Measurements from ENCODE around the gene PRKCE. TPM values are rescaled to one million over a fixed set of nuclear protein-coding genes. Genes with fewer than 3 reads are reported as not detected.

The PRKCE gene
- total and polyA plus RNA-seq, 3 experiments from 2014 or later: 3.1 to 9.6 (median 7.9) TPM

DNA sequence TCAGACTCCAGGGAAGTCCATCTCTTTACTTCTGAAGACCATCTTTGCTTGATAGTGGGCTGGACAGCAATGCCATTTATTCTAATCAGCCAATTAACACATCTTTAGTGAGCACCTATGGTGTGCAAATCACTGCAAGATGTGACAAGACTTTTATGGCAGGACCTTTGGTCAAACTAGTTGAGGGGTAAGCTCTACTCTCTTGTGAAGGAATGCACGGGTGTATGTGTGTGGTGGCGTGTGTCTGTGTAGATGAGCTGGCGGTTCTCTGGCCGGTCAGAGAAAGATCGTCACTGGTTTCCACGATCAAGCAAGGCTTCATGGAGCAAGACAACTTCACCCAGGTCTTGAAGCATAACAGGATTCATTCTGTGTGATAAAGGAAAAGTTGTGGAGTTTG lies 364.6 kb downstream of the PRKCE start:
- DNase-seq: no peak
- H3K4me3 ChIP-seq (ENCODE audit: low read length): no peak overlapping the region
- no peaks in the 10 kb centered on the region for H3K36me3 ChIP-seq (ENCODE audit: insufficient read depth, low read length)
- no peaks in the 10 kb centered on the region for H3K27me3 ChIP-seq (ENCODE audit: insufficient read depth, low read length, poor library complexity, severe bottlenecking)
- H3K27ac Mint-ChIP-seq: no peak overlapping the region
- no peak overlapping the region for H3K4me3 Mint-ChIP-seq
- H3K9me3 ChIP-seq (ENCODE audit: low read length): no peaks in the 10 kb centered on the region
- POLR2A ChIA-PET: no interaction called here
- H3K36me3 Mint-ChIP-seq: peaks cover 14 to 36% (median 17%) of the 10 kb centered on the region in 3 donors
- H3K27ac ChIP-seq (ENCODE audit: low read depth, low read length): no peak overlapping the region
- H3K9me3 Mint-ChIP-seq: no peaks in the 10 kb centered on the region
- no peaks in the 10 kb centered on the region for H3K4me1 Mint-ChIP-seq
- CTCF ChIA-PET: interaction anchor here (1.3 kb wide), 1 partner anchor 47 kb away, joined by 3 read pairs; no protein-coding TSS in a partner anchor
- H3K27me3 Mint-ChIP-seq: no peaks in the 10 kb centered on the region
- no peaks in the 10 kb centered on the region for H3K4me1 ChIP-seq (ENCODE audit: insufficient read depth, low read length)

GRCh38 chr2:46018773-46019591 lies 367.5 kb downstream of the PRKCE start:
- no peaks in the 10 kb centered on the region for H3K27me3 Mint-ChIP-seq
- H3K4me1 ChIP-seq (ENCODE audit: insufficient read depth, low read length): no peaks in the 10 kb centered on the region
- no peaks in the 10 kb centered on the region for H3K36me3 ChIP-seq (ENCODE audit: insufficient read depth, low read length)
- H3K4me3 Mint-ChIP-seq: peak overlapping the region in 1 of 7 donors; percentile 45
- no peaks in the 10 kb centered on the region for H3K9me3 ChIP-seq (ENCODE audit: low read length)
- no peak for DNase-seq
- no peak overlapping the region for H3K4me3 ChIP-seq (ENCODE audit: low read length)
- H3K36me3 Mint-ChIP-seq: peaks cover 10 to 17% (median 10%) of the 10 kb centered on the region in 3 donors
- no peaks in the 10 kb centered on the region for H3K4me1 Mint-ChIP-seq
- CTCF ChIA-PET: no interaction called here
- no peaks in the 10 kb centered on the region for H3K27me3 ChIP-seq (ENCODE audit: insufficient read depth, low read length, poor library complexity, severe bottlenecking)
- no peaks in the 10 kb centered on the region for H3K9me3 Mint-ChIP-seq
- POLR2A ChIA-PET: no interaction called here
- H3K27ac ChIP-seq (ENCODE audit: low read depth, low read length): no peak overlapping the region
- no peak overlapping the region for H3K27ac Mint-ChIP-seq

DNA sequence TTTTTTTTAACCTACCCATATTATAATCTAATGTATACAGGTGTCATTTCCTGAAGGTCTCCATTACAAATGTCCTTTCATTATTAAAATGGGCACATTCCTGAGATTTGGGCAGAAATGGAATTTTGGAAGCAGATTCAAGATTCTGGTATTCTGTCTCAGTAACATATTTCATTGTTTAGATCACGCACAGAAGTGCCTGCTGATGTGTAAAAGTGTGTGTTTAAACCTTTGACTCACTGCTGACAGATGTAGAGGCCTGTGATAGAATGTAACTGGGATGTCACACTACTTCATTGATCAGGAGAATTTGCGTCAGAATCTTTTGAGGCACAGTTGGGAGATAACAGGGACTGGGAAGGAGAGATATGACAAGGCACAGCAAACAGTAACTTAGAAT lies 368.9 kb downstream of the PRKCE start:
- ChIA-PET CTCF (no interaction called here), POLR2A (no interaction called here)
- H3K4me3 Mint-ChIP-seq: no peak overlapping the region
- H3K36me3 ChIP-seq (ENCODE audit: insufficient read depth, low read length): no peaks in the 10 kb centered on the region
- no peak overlapping the region for H3K27ac Mint-ChIP-seq
- no peak overlapping the region for H3K27ac ChIP-seq (ENCODE audit: low read depth, low read length)
- H3K9me3 ChIP-seq (ENCODE audit: low read length): no peaks in the 10 kb centered on the region
- peaks cover 10 to 17% (median 13%) of the 10 kb centered on the region in 3 donors for H3K36me3 Mint-ChIP-seq
- no peak overlapping the region for H3K4me3 ChIP-seq (ENCODE audit: low read length)
- H3K27me3 ChIP-seq (ENCODE audit: insufficient read depth, low read length, poor library complexity, severe bottlenecking): no peaks in the 10 kb centered on the region
- H3K27me3 Mint-ChIP-seq: no peaks in the 10 kb centered on the region
- no peaks in the 10 kb centered on the region for H3K9me3 Mint-ChIP-seq
- no peaks in the 10 kb centered on the region for H3K4me1 ChIP-seq (ENCODE audit: insufficient read depth, low read length)
- DNase-seq: no peak
- no peaks in the 10 kb centered on the region for H3K4me1 Mint-ChIP-seq

DNA sequence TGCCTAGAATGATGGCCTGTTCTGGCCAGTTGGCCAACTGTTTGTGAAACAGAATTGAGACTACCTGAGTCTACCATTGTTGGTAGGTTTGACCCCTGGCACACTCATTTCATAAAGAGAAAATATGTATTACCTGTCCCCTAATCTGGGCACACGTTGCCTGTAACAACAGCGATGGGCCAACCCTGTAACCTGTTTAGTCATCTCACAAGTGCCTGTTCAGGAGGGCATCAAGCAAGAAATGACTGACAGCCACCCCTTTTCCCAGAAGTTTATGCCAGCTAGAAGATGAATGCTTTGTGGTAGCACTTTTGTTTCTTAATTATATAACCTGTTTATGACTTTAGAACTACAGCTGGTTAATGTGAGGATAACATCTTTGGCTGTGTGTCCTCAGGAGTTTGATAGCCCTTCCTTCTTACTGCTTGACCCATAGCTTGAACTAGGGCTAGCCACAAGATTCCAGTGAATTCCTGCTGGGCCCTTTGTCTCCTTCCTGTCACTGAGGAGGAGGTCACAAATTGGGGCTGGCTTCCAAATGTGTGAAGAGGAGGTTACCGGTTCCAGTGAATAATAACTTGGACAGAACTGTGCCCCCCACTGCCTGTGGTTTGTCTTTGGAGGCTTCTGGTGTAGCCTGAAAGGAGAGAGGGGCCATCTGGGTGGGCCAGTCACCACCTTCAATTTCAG lies 371.8 kb downstream of the PRKCE start:
- H3K4me3 Mint-ChIP-seq: no peak overlapping the region
- ChIA-PET CTCF (no interaction called here), POLR2A (no interaction called here)
- H3K27me3 Mint-ChIP-seq: no peaks in the 10 kb centered on the region
- no peak for DNase-seq
- no peak overlapping the region for H3K27ac ChIP-seq (ENCODE audit: low read depth, low read length)
- H3K9me3 ChIP-seq (ENCODE audit: low read length): no peaks in the 10 kb centered on the region
- H3K4me1 Mint-ChIP-seq: no peaks in the 10 kb centered on the region
- H3K27ac Mint-ChIP-seq: no peak overlapping the region
- no peaks in the 10 kb centered on the region for H3K4me1 ChIP-seq (ENCODE audit: insufficient read depth, low read length)
- H3K27me3 ChIP-seq (ENCODE audit: insufficient read depth, low read length, poor library complexity, severe bottlenecking): no peaks in the 10 kb centered on the region
- no peaks in the 10 kb centered on the region for H3K36me3 ChIP-seq (ENCODE audit: insufficient read depth, low read length)
- no peak overlapping the region for H3K4me3 ChIP-seq (ENCODE audit: low read length)
- H3K9me3 Mint-ChIP-seq: no peaks in the 10 kb centered on the region
- H3K36me3 Mint-ChIP-seq: peaks cover 5 to 6% (median 6%) of the 10 kb centered on the region in 3 donors

DNA sequence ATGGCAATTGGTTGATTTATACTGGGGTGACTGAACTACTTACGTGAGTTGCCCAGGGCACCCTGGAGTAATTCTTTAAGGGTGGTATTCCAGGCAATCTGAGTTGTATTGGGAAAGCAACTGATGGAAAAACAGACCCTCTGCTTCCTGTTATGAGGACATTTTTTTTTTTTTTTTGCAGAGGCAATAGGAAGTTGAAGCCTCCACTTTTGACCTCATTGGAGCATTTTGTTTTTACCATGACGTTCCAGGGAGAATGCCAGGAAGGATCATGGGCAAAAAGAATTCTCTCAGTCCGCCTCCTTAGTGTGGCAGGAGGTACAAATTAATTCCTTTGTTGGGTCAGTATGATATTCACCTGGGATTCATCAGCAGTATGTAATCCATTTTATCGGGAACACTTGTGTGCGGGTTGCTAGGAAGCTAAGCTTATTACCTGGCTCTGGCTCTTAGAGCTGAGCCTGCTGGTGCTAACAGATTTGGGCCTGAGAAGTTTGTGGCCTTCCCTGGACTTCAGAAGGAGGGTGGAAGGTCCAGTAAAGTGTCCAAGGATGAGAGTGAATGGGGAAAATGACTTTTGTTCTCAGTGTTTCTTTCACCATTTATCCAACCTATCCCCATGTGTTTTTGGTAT lies 372.8 kb downstream of the PRKCE start:
- H3K9me3 Mint-ChIP-seq: peaks cover 0 to 2% (median 0%) of the 10 kb centered on the region in 5 donors
- H3K27ac Mint-ChIP-seq: no peak overlapping the region
- peaks cover 0 to 9% (median 6%) of the 10 kb centered on the region in 3 donors for H3K36me3 Mint-ChIP-seq
- Histone ChIP-seq H3K36me3 (ENCODE audit: insufficient read depth, low read length) (no peaks in the 10 kb centered on the region), H3K27ac (ENCODE audit: low read depth, low read length) (no peak overlapping the region), H3K4me1 (ENCODE audit: insufficient read depth, low read length) (no peaks in the 10 kb centered on the region), H3K4me3 (ENCODE audit: low read length) (no peak overlapping the region), H3K27me3 (ENCODE audit: insufficient read depth, low read length, poor library complexity, severe bottlenecking) (no peaks in the 10 kb centered on the region), H3K9me3 (ENCODE audit: low read length) (no peaks in the 10 kb centered on the region)
- H3K27me3 Mint-ChIP-seq: no peaks in the 10 kb centered on the region
- ChIA-PET CTCF (no interaction called here), POLR2A (no interaction called here)
- no peak for DNase-seq
- H3K4me3 Mint-ChIP-seq: no peak overlapping the region
- H3K4me1 Mint-ChIP-seq: no peaks in the 10 kb centered on the region

DNA sequence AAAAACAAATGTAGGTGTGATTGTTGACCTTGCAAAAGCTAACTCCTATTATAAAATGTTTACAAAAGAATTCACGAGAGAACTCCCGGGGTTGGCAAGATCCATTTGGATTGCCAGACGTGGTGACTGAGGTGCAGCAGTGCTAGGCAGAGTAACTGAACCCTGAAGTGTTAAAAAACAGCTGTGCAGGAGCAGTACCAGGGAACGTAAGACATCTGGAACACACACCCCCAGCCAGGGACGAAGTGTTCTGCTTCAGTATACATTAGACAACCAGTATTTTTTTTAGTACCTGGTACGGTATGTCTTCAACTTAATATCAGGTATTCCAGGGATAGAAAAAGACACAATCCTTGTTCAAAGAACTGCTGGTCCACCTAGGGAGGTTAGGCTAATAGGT lies 373.6 kb downstream of the PRKCE start:
- Histone ChIP-seq H3K36me3 (ENCODE audit: insufficient read depth, low read length) (no peaks in the 10 kb centered on the region), H3K27ac (ENCODE audit: low read depth, low read length) (no peak overlapping the region), H3K27me3 (ENCODE audit: insufficient read depth, low read length, poor library complexity, severe bottlenecking) (no peaks in the 10 kb centered on the region), H3K9me3 (ENCODE audit: low read length) (no peaks in the 10 kb centered on the region), H3K4me3 (ENCODE audit: low read length) (no peak overlapping the region), H3K4me1 (ENCODE audit: insufficient read depth, low read length) (no peaks in the 10 kb centered on the region)
- H3K36me3 Mint-ChIP-seq: peaks cover 0 to 8% (median 6%) of the 10 kb centered on the region in 3 donors
- H3K4me1 Mint-ChIP-seq: no peaks in the 10 kb centered on the region
- POLR2A ChIA-PET: no interaction called here
- DNase-seq: no peak
- H3K9me3 Mint-ChIP-seq: peaks cover 0 to 2% (median 0%) of the 10 kb centered on the region in 5 donors
- CTCF ChIA-PET: no interaction called here
- H3K27ac Mint-ChIP-seq: no peak overlapping the region
- H3K27me3 Mint-ChIP-seq: no peaks in the 10 kb centered on the region
- H3K4me3 Mint-ChIP-seq: no peak overlapping the region

GRCh38 chr2:46025676-46026075 lies 374.2 kb downstream of the PRKCE start:
- Histone ChIP-seq H3K9me3 (ENCODE audit: low read length) (no peaks in the 10 kb centered on the region), H3K36me3 (ENCODE audit: insufficient read depth, low read length) (no peaks in the 10 kb centered on the region), H3K27me3 (ENCODE audit: insufficient read depth, low read length, poor library complexity, severe bottlenecking) (no peaks in the 10 kb centered on the region), H3K4me3 (ENCODE audit: low read length) (no peak overlapping the region), H3K27ac (ENCODE audit: low read depth, low read length) (no peak overlapping the region), H3K4me1 (ENCODE audit: insufficient read depth, low read length) (no peaks in the 10 kb centered on the region)
- Mint-ChIP-seq H3K9me3 (peaks cover 0 to 2% (median 0%) of the 10 kb centered on the region in 5 donors), H3K4me1 (no peaks in the 10 kb centered on the region), H3K27me3 (no peaks in the 10 kb centered on the region), H3K4me3 (no peak overlapping the region), H3K36me3 (peaks cover 0 to 8% (median 5%) of the 10 kb centered on the region in 3 donors), H3K27ac (no peak overlapping the region)
- ChIA-PET POLR2A (no interaction called here), CTCF (no interaction called here)
- no peak for DNase-seq

DNA sequence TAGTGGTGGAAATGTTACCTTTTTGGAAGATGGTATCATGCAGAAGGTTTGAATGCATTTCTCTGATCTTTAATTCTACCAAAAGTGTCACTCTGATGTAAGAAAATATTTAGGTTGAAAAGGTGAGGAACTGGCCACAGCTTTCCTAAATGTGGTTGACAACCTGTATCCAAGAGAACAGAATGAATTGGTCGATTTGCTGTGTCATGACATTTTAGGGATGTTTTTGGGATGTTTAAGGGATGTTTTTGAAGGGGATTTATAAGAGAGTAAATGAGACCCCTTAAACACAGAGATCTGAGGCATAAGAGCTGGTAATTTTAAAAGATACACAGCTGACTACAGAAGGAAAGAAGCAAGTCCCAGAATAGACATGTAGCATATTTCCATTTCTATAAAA lies 375.0 kb downstream of the PRKCE start:
- Mint-ChIP-seq H3K36me3 (peaks cover 0 to 8% (median 8%) of the 10 kb centered on the region in 3 donors), H3K4me3 (no peak overlapping the region), H3K4me1 (no peaks in the 10 kb centered on the region), H3K27ac (no peak overlapping the region), H3K27me3 (no peaks in the 10 kb centered on the region), H3K9me3 (peaks cover 0 to 2% (median 0%) of the 10 kb centered on the region in 5 donors)
- Histone ChIP-seq H3K36me3 (ENCODE audit: insufficient read depth, low read length) (no peaks in the 10 kb centered on the region), H3K27me3 (ENCODE audit: insufficient read depth, low read length, poor library complexity, severe bottlenecking) (no peaks in the 10 kb centered on the region), H3K4me3 (ENCODE audit: low read length) (no peak overlapping the region), H3K9me3 (ENCODE audit: low read length) (no peaks in the 10 kb centered on the region), H3K4me1 (ENCODE audit: insufficient read depth, low read length) (no peaks in the 10 kb centered on the region), H3K27ac (ENCODE audit: low read depth, low read length) (no peak overlapping the region)
- ChIA-PET CTCF (no interaction called here), POLR2A (no interaction called here)
- DNase-seq: no peak
